WTC11 (cell line): ENCODE measurements around the gene ZNF521. TPM values are rescaled to one million over a fixed set of nuclear protein-coding genes. Genes with fewer than 3 reads are reported as not detected.

Experiments used
- ATAC-seq: fragments of 200-7000 bp; cut with Tn5 transposase; 2 replicates; pipeline ENCODE4 v1.10.0; 2021; ENCODE audit warnings: mild to moderate bottlenecking, moderate library complexity
- CTCF ChIA-PET: fragments of 300-600 bp; sonication (Branson Sonifier 250); formaldehyde crosslinking; loops from one replicate; lab custom pipeline; 2021; ENCODE audit warnings: antibody characterized with exemption; lab: Charles Lee
- POLR2A ChIA-PET: fragments of 350-600 bp; sonication (Branson Sonifier 250); formaldehyde crosslinking; loops from one replicate; lab custom pipeline; 2021; ENCODE audit warnings: antibody characterized with exemption; lab: Charles Lee
- DNase-seq: peaks from one replicate; pipeline ENCODE4 v3.0.0; 2021; ENCODE audit warnings: low spot score
- H3K27ac Mint-ChIP-seq: 2 replicates; pipeline ENCODE4 v1.8.0; 2021; ENCODE audit warnings: mixed read lengths
- H3K27me3 Mint-ChIP-seq: 2 replicates; pipeline ENCODE4 v1.8.0; 2021; ENCODE audit warnings: low read depth, mild to moderate bottlenecking, moderate library complexity, mixed read lengths
- H3K36me3 Mint-ChIP-seq: 2 replicates; pipeline ENCODE4 v1.8.0; 2021; ENCODE audit warnings: mixed read lengths
- H3K4me1 Mint-ChIP-seq: 2 replicates; pipeline ENCODE4 v1.8.0; 2022; ENCODE audit warnings: mixed read lengths
- H3K4me3 Mint-ChIP-seq: 2 replicates; pipeline ENCODE4 v1.8.0; 2021; ENCODE audit warnings: mild to moderate bottlenecking, moderate library complexity, mixed read lengths
- H3K9me3 Mint-ChIP-seq: 2 replicates; pipeline ENCODE4 v1.8.0; 2021; ENCODE audit warnings: mixed read lengths
- ATF3 ChIP-seq: sonication (generic); formaldehyde crosslinking; conservative IDR thresholded peaks from 2 replicates; pipeline ENCODE4 v1.8.1; 2022; ENCODE audit warnings: mild to moderate bottlenecking, missing genetic modification reagents
- GABPB1 ChIP-seq: sonication (generic); formaldehyde crosslinking; IDR thresholded peaks from 2 replicates; pipeline ENCODE4 v1.8.1; 2023; ENCODE audit warnings: mild to moderate bottlenecking, missing genetic modification reagents
- MXD4 ChIP-seq: fragments of 250-450 bp; sonication (Bioruptor Pico); IDR thresholded peaks from 2 replicates; pipeline ENCODE4 v1.8.0; 2021; ENCODE audit warnings: mild to moderate bottlenecking, moderate library complexity, borderline replicate concordance
- NFATC4 ChIP-seq: fragments of 250-450 bp; sonication (Bioruptor Pico); IDR thresholded peaks from 2 replicates; pipeline ENCODE4 v1.9.0; 2021; ENCODE audit warnings: mild to moderate bottlenecking
- NR1H2 ChIP-seq: sonication (generic); formaldehyde crosslinking; IDR thresholded peaks from 2 replicates; pipeline ENCODE4 v1.9.0; 2021; ENCODE audit warnings: mild to moderate bottlenecking, moderate library complexity, missing genetic modification reagents
- NR3C1 ChIP-seq: sonication (generic); formaldehyde crosslinking; conservative IDR thresholded peaks from 2 replicates; pipeline ENCODE4 v1.8.1; 2023; ENCODE audit warnings: low read depth, mild to moderate bottlenecking, missing genetic modification reagents
- PRRX2 ChIP-seq: fragments of 250-450 bp; sonication (Bioruptor Pico); IDR thresholded peaks from 2 replicates; pipeline ENCODE4 v1.8.0; 2021; ENCODE audit warnings: mild to moderate bottlenecking
- RELA ChIP-seq: sonication (generic); formaldehyde crosslinking; IDR thresholded peaks from 2 replicates; pipeline ENCODE4 v1.8.1; 2022; ENCODE audit warnings: missing genetic modification reagents, mild to moderate bottlenecking, borderline replicate concordance
- SP1 ChIP-seq: sonication (generic); formaldehyde crosslinking; conservative IDR thresholded peaks from 2 replicates; pipeline ENCODE4 v1.8.1; 2022; ENCODE audit warnings: missing genetic modification reagents
- TCF7 ChIP-seq: sonication (generic); formaldehyde crosslinking; IDR thresholded peaks from 2 replicates; pipeline ENCODE4 v1.8.0; 2022; ENCODE audit warnings: mild to moderate bottlenecking, low read depth, missing genetic modification reagents, moderate library complexity
- TEAD1 ChIP-seq: sonication (generic); formaldehyde crosslinking; IDR thresholded peaks from 2 replicates; pipeline ENCODE4 v1.8.0; 2022; ENCODE audit warnings: mild to moderate bottlenecking, missing genetic modification reagents
- ZBTB21 ChIP-seq: sonication (generic); formaldehyde crosslinking; IDR thresholded peaks from 2 replicates; pipeline ENCODE4 v1.8.1; 2023; ENCODE audit warnings: mild to moderate bottlenecking, missing genetic modification reagents, borderline replicate concordance
- ZNF232 ChIP-seq: sonication (generic); formaldehyde crosslinking; IDR thresholded peaks from 2 replicates; pipeline ENCODE4 v1.8.0; 2022; ENCODE audit warnings: mild to moderate bottlenecking, missing genetic modification reagents
- ZNF396 ChIP-seq: fragments of 250-450 bp; sonication (Bioruptor Pico); IDR thresholded peaks from 2 replicates; pipeline ENCODE4 v1.8.0; 2021; ENCODE audit warnings: mild to moderate bottlenecking, moderate library complexity, borderline replicate concordance
- ZNF425 ChIP-seq: fragments of 250-450 bp; sonication (Bioruptor Pico); conservative IDR thresholded peaks from 2 replicates; pipeline ENCODE4 v1.9.0; 2021; ENCODE audit warnings: mild to moderate bottlenecking
- total RNA-seq: library from RNA; stranded (reverse); gene quantifications from 3 replicates; pipeline ENCODE4 v1.2.3, GENCODE V29; 2021
- TF ChIP-seq, protein P1 (sequence below): fragments of 250-450 bp; sonication (Bioruptor Pico); IDR thresholded peaks from 2 replicates; pipeline ENCODE4 v1.9.0; 2021; ENCODE audit warnings: mild to moderate bottlenecking, borderline replicate concordance
- TF ChIP-seq, protein P2 (sequence below): sonication (generic); formaldehyde crosslinking; IDR thresholded peaks from 2 replicates; pipeline ENCODE4 v1.8.1; 2022; ENCODE audit warnings: low read depth, missing genetic modification reagents, borderline replicate concordance

The ZNF521 gene
- total RNA-seq, 1 experiment from 2014 or later, result 15.3 TPM

GRCh38 chr18:25305584-25305983 lies 46.4 kb downstream of the ZNF521 start (continued):
- TF ChIP-seq ZBTB21 (CRISPR knock-in tag) (no peak), ZNF425 (no peak)

DNA sequence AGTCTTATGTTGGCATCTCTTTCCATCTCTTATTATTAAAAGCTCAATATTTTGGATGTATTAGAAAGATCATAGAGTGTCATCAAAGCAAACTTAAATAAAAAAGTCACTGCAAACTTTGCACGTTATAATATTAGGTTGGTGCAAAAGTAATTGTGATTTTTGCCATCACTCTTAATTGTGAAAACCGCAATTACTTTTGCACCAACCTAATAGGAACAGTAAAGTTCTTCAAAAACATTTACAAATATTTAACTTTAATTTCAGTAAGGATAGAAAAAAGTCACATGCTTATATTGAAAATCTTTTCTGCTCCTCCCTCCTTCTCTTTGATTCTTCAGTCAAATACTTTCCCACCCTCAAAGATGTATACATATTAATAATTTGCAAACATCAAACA lies 51.5 kb downstream of the ZNF521 start:
- POLR2A ChIA-PET, result interaction anchor here (0.6 kb wide), 1 partner anchor 1217 kb away, joined by 6 read pairs; no protein-coding TSS in a partner anchor
- TF ChIP-seq TCF7 (CRISPR knock-in tag) (no peak), NFATC4 (CRISPR knock-in tag) (no peak)
- no peak for DNase-seq
- Mint-ChIP-seq H3K27ac (no peak overlapping the region), H3K4me1 (no peaks in the 10 kb centered on the region), H3K36me3 (no peaks in the 10 kb centered on the region), H3K9me3 (no peaks in the 10 kb centered on the region), H3K4me3 (no peak overlapping the region), H3K27me3 (no peaks in the 10 kb centered on the region)
- ATAC-seq, result no peak
- CTCF ChIA-PET, result interaction anchor here (2.5 kb wide), 1 partner anchor 10 kb away, joined by 9 read pairs; no protein-coding TSS in a partner anchor

DNA sequence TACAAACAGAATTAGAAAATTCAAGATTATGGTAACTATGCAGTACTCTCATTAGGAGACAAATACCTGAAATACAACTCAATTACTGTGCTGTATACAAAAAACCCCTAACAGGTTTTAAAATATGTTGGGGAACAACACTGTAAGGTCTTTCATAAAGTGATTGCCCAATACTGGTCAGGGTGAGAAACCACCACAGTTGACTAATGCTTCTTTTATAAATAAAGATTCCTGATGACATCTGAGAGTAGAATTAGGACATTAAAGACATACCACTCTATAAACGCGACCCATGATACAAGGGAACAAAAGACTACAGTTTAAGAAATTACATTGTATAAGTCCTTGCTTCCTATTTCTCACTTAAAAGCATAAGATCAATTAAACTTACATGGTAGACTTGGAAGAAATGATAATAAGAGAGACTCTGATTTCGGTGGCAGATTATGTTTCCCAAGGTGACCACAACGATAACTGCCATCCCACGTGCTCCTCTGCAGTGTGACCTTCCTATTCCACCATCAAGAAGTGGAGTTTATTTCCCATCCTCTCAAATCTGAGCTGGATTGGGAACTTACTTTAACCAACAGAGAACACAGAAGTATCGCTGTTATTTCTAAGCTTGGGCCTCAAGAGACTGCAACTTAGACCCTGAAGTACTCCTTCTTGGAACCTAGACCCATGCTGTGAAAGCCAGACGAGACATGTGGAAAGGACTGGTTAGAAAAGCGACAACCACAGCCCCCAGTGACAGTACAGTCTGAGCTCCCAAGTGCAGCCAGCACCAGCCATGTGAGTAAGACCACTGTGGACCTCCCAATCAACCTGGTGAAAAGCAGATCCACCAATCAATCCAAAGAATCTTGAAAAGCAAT lies 52.3 kb downstream of the ZNF521 start:
- ChIA-PET CTCF (interaction anchor here (2.5 kb wide), 1 partner anchor 11 kb away, joined by 9 read pairs; no protein-coding TSS in a partner anchor), POLR2A (interaction anchor here (0.6 kb wide), 1 partner anchor 1218 kb away, joined by 6 read pairs; no protein-coding TSS in a partner anchor)
- DNase-seq (no peak), ATAC-seq (no peak)
- Mint-ChIP-seq H3K27me3 (no peaks in the 10 kb centered on the region), H3K27ac (no peak overlapping the region), H3K4me1 (no peaks in the 10 kb centered on the region), H3K36me3 (no peaks in the 10 kb centered on the region), H3K4me3 (no peak overlapping the region), H3K9me3 (no peaks in the 10 kb centered on the region)
- TF ChIP-seq TEAD1 (no peak), GABPB1 (CRISPR knock-in tag) (no peak), ATF3 (CRISPR knock-in tag) (no peak), RELA (CRISPR knock-in tag) (no peak), ZNF232 (CRISPR knock-in tag) (no peak), PRRX2 (CRISPR knock-in tag) (no peak), NR3C1 (CRISPR knock-in tag) (no peak), MXD4 (no peak), ZNF396 (CRISPR knock-in tag) (no peak), NR1H2 (CRISPR knock-in tag) (no peak), SP1 (CRISPR knock-in tag) (no peak)
- TF ChIP-seq, protein P1, sequence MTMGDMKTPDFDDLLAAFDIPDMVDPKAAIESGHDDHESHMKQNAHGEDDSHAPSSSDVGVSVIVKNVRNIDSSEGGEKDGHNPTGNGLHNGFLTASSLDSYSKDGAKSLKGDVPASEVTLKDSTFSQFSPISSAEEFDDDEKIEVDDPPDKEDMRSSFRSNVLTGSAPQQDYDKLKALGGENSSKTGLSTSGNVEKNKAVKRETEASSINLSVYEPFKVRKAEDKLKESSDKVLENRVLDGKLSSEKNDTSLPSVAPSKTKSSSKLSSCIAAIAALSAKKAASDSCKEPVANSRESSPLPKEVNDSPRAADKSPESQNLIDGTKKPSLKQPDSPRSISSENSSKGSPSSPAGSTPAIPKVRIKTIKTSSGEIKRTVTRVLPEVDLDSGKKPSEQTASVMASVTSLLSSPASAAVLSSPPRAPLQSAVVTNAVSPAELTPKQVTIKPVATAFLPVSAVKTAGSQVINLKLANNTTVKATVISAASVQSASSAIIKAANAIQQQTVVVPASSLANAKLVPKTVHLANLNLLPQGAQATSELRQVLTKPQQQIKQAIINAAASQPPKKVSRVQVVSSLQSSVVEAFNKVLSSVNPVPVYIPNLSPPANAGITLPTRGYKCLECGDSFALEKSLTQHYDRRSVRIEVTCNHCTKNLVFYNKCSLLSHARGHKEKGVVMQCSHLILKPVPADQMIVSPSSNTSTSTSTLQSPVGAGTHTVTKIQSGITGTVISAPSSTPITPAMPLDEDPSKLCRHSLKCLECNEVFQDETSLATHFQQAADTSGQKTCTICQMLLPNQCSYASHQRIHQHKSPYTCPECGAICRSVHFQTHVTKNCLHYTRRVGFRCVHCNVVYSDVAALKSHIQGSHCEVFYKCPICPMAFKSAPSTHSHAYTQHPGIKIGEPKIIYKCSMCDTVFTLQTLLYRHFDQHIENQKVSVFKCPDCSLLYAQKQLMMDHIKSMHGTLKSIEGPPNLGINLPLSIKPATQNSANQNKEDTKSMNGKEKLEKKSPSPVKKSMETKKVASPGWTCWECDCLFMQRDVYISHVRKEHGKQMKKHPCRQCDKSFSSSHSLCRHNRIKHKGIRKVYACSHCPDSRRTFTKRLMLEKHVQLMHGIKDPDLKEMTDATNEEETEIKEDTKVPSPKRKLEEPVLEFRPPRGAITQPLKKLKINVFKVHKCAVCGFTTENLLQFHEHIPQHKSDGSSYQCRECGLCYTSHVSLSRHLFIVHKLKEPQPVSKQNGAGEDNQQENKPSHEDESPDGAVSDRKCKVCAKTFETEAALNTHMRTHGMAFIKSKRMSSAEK (CRISPR knock-in tag), result no peak
- TF ChIP-seq, protein P2, sequence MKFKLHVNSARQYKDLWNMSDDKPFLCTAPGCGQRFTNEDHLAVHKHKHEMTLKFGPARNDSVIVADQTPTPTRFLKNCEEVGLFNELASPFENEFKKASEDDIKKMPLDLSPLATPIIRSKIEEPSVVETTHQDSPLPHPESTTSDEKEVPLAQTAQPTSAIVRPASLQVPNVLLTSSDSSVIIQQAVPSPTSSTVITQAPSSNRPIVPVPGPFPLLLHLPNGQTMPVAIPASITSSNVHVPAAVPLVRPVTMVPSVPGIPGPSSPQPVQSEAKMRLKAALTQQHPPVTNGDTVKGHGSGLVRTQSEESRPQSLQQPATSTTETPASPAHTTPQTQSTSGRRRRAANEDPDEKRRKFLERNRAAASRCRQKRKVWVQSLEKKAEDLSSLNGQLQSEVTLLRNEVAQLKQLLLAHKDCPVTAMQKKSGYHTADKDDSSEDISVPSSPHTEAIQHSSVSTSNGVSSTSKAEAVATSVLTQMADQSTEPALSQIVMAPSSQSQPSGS, result no peak
